ENCODE data around the gene NUDT19.

The NUDT19 gene

DNA sequence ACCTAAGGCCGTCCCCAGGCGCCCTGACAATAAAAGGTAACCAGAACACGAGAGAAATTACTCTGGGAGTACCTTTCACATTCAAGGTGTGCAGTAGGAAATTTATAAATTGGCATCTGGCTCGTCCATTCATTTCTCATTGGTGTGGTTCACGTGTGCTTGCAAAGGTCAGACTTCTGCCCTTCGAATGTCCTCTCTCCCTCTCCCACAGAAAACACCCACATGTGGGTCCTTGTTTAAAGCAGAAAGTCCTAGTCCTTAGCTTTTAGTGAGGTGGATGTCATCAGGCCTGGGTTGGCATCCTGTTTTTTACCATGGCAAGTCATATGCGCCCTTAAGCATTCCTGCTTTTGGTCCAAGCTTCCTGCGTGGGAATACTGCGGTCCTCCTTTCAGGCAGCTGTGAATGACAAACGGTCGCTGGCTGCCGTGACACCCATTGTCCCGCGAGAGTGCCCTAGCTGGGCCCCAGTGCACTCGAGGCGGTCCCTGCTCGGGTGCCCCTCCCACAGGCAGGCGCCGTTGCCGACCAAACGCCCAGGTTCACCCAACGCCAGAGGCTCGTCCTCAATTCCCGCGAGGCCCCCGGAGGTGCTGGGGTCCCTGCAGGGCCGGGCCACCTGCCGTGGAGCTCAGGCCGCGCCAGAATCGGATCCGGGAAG is at the start of gene NUDT19:
NUDT19 (plus strand) TSS at position 531 of the 661 bp plus-strand sequence. CDS start 140 bp downstream, outside the sequence.
- Mint-ChIP-seq H3K4me3 (peak within 1 kb of the TSS; percentile 90 to 93 (median 92)), H3K27me3 (ENCODE audit: low read depth) (peaks cover 4% of the 10 kb centered on the region), H3K36me3 (ENCODE audit: low read depth) (peaks cover 32% of the 10 kb centered on the region), H3K9me3 (peaks cover 17% of the 10 kb centered on the region), H3K4me1 (peaks cover 36% of the 10 kb centered on the region), H3K27ac (peak within 1 kb of the TSS; percentile 90 to 93 (median 91))
- TF ChIP-seq, protein P1, sequence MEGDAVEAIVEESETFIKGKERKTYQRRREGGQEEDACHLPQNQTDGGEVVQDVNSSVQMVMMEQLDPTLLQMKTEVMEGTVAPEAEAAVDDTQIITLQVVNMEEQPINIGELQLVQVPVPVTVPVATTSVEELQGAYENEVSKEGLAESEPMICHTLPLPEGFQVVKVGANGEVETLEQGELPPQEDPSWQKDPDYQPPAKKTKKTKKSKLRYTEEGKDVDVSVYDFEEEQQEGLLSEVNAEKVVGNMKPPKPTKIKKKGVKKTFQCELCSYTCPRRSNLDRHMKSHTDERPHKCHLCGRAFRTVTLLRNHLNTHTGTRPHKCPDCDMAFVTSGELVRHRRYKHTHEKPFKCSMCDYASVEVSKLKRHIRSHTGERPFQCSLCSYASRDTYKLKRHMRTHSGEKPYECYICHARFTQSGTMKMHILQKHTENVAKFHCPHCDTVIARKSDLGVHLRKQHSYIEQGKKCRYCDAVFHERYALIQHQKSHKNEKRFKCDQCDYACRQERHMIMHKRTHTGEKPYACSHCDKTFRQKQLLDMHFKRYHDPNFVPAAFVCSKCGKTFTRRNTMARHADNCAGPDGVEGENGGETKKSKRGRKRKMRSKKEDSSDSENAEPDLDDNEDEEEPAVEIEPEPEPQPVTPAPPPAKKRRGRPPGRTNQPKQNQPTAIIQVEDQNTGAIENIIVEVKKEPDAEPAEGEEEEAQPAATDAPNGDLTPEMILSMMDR (IDR thresholded peaks at IDR 0.05; ENCODE audit: unreplicated experiment in 3 of 3), result no peak

DNA sequence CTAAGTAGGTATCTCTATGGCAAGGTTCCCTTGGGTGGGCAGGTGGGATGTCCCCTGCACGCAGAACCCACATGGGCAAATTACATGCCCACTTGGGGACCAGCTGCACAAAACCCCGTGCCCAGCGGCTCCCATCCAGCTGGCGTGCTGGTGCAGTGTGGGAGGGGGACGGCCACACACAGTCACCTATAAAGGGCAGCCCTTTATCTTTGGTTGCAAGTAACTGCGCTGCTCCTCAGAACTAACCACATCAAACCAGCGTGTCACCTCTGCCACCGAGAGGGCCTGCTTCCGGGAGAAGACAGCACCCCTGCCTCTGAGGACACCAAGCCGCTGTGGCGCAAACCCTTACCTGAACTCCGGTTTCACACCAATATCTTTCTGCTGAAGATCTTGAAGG is 48.9 kb upstream of the NUDT19 start:
- H3K27ac Mint-ChIP-seq, result no peak overlapping the region
- TF ChIP-seq, protein P1 (IDR thresholded peaks at IDR 0.05; ENCODE audit: unreplicated experiment in 3 of 3), result no peak
- H3K36me3 Mint-ChIP-seq (ENCODE audit: low read depth), result peaks cover 64% of the 10 kb centered on the region
- H3K9me3 Mint-ChIP-seq, result no peaks in the 10 kb centered on the region
- no peak overlapping the region for H3K4me3 Mint-ChIP-seq
- no peaks in the 10 kb centered on the region for H3K27me3 Mint-ChIP-seq (ENCODE audit: low read depth)
- peaks cover 4% of the 10 kb centered on the region for H3K4me1 Mint-ChIP-seq

DNA sequence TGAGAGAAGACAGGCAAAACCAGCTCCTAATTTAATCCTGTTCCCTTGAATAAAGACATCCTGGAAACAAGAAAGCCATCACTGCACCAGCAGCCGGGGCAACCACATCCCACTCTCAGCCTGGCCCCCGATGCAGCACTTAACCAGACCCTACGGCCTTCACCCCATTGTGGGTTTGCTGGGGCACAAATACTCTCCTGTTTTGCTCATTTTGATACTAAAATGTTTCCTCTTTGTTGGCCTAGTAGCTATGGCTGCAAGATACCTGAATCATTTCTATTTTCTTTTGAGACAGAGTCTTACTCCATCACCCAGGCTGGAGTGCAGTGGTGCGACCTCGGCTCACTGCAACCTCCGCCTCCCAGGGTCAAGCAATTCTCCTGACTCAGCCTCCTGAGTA is 45.1 kb upstream of the NUDT19 start:
- H3K36me3 Mint-ChIP-seq (ENCODE audit: low read depth), result peaks cover 55% of the 10 kb centered on the region
- H3K27me3 Mint-ChIP-seq (ENCODE audit: low read depth), result no peaks in the 10 kb centered on the region
- no peak overlapping the region for H3K27ac Mint-ChIP-seq
- peaks cover 6% of the 10 kb centered on the region for H3K4me1 Mint-ChIP-seq
- H3K4me3 Mint-ChIP-seq, result no peak overlapping the region
- no peaks in the 10 kb centered on the region for H3K9me3 Mint-ChIP-seq
- TF ChIP-seq, protein P1 (IDR thresholded peaks at IDR 0.05; ENCODE audit: unreplicated experiment in 3 of 3), result no peak

DNA sequence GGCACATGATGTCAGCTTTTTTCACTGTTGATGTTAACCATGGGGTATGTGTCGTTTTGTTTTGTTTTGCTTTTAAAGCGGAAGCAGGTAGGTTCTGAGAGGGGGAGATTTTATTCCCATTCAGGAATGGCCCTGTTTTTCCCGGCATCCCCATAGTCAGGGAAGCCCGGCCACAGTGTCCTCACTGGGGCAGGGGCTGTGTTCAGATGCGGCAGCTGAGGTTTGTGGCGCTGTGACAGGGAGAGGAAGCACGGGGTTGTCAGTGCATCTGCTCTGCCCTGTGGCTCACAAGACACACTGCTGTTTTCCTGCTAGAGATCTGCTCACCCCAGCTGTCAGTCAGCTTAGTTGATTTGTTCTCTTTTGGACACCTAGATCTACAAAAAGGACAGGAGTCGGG is 44.3 kb upstream of the NUDT19 start:
- Mint-ChIP-seq H3K4me1 (peaks cover 11% of the 10 kb centered on the region), H3K27ac (peak overlapping the region in 2 of 3 experiments; percentile 48 to 52), H3K9me3 (no peaks in the 10 kb centered on the region), H3K27me3 (ENCODE audit: low read depth) (no peaks in the 10 kb centered on the region), H3K36me3 (ENCODE audit: low read depth) (peaks cover 51% of the 10 kb centered on the region), H3K4me3 (no peak overlapping the region)
- TF ChIP-seq, protein P1 (IDR thresholded peaks at IDR 0.05; ENCODE audit: unreplicated experiment in 3 of 3), result no peak

DNA sequence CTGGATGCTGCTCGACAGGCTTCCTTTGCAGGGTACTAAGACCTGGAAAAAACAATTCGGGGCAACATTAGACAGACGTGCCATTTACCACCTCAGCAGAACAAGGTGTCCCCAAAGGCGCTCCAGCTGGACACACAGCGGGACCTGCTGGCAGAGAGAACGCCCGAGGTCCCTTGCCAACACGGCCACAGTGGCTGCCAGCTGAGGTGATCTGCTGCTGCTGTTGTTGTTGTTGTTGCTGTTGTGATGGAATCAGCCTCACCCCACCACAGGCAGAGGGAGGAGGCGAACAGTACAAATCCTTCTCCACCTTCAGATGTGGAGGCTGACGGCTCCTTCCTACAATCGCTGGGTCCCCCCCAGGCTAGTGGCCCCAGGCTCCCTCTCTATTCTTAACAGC is 41.9 kb upstream of the NUDT19 start:
- Mint-ChIP-seq H3K4me3 (no peak overlapping the region), H3K27ac (no peak overlapping the region), H3K27me3 (ENCODE audit: low read depth) (no peaks in the 10 kb centered on the region), H3K36me3 (ENCODE audit: low read depth) (peaks cover 33% of the 10 kb centered on the region), H3K4me1 (peaks cover 20% of the 10 kb centered on the region), H3K9me3 (no peaks in the 10 kb centered on the region)
- TF ChIP-seq, protein P1 (IDR thresholded peaks at IDR 0.05; ENCODE audit: unreplicated experiment in 3 of 3), result no peak

DNA sequence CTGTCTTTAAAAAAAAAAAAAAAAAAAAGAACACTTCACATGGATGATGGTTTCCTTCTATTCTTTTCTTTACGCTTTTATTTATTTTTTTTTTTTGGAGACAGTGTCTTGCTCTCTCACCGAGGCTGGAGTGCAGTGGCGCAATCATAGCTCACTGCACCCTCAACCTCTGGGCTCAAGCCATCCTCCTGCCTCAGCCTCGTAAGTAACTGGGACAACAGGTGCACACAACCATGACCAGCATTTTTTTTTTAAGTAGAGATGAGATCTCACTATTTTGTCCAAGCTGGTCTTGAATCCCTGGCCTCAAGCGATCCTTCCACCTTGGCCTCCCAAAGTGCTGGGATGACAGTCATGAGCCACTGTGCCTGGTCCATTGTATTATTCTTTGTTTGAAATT is 41.0 kb upstream of the NUDT19 start:
- no peaks in the 10 kb centered on the region for H3K9me3 Mint-ChIP-seq
- H3K27ac Mint-ChIP-seq, result no peak overlapping the region
- peaks cover 36% of the 10 kb centered on the region for H3K36me3 Mint-ChIP-seq (ENCODE audit: low read depth)
- no peaks in the 10 kb centered on the region for H3K27me3 Mint-ChIP-seq (ENCODE audit: low read depth)
- no peak overlapping the region for H3K4me3 Mint-ChIP-seq
- TF ChIP-seq, protein P1 (IDR thresholded peaks at IDR 0.05; ENCODE audit: unreplicated experiment in 3 of 3), result no peak
- H3K4me1 Mint-ChIP-seq, result peaks cover 20% of the 10 kb centered on the region
